CD4-positive, alpha-beta T cell treated with Interleukin-4 for 1 hour (primary cell): ENCODE data around the gene AUH.
A peak's percentile ranks its signal among the peaks of the same experiment; 100 is the strongest.

Experiments
- DNase-seq, 2 donors: peaks; one replicate each; pipeline ENCODE4 v3.0.0-alpha.2; 2020 to 2022

AUH gene

GRCh38 chr9:91289244-91289643 lies 72.5 kb downstream of the AUH start:
- DNase-seq: no peak

GRCh38 chr9:91285729-91286353 lies 75.9 kb downstream of the AUH start:
- no peak for DNase-seq

DNA sequence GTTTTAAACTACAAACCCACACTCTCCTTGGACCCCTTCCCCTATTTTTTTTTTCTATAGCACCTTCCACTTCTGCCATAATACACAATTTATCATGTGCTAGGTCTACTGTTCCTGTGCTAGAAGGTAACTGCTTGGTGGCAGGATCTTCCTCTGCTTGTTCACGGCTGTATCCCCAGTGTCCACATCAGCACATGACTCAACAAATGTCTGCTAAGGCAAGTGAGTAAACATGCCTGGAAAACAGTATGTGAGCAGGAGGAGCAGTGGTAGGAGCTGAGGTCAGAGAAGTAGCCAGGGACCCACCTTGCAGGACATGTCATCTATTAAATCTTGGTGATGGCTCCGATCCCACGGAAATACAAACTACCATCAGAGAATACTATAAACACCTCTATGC lies 79.4 kb downstream of the AUH start:
- no peak for DNase-seq

DNA sequence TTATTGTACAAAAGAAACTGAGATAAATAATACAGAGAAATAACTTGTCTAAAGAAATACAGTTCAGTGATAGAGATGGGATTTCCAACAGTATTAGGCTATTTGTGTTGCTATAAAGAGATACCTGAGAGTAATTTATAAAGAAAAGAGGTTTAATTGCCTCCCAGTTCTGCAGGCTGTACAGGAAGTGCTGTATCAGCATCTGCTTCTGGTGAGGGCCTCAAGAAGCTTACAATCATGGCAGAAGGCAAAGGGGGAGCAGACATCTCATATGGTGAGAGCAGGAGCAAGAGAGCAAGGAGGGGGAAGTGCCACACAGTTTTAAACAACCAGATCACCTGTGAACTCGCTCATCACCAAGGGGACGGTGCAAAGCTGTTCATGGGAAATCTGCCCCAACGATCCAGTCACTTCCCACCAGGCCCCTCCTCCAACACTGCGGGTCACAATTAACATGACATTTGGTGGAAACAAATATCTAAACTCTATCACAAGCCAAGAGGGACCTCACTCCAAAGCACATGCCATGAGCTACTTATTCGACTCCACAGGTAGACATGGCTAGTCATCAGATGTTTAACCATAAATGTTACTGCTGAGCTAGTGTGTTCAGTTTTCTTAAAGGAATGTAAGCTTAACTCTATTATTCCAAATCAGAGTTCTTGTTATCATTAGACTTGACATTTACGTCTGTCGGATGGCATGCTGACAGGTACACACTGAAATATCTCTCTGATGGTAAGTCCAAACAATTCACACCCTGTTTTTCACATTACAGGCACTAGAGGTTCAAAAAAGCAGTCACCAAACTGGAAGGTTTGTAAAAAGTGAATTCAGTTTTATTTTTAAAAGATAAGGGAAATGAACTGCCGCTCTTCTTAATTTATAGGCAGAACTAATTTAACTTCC lies 82.2 kb downstream of the AUH start:
- no peak for DNase-seq

DNA sequence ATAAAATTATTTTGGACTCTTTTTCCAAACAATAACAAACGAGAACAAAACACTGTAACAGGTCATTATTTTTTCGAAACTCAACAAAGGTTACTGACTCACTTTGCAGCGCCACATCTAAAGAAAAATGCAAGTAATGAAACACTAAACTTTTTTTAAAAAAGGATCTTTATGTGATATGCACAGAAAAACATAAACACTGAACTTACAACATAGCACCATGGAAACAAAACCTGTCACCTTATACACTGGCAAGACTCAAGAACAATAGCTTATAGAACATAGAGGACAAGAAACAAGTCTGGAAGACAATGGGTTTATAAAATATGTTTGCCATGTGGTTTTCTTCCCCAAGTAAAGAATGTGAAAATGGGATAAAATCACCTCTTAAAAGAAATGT lies 85.2 kb downstream of the AUH start:
- DNase-seq: no peak

DNA sequence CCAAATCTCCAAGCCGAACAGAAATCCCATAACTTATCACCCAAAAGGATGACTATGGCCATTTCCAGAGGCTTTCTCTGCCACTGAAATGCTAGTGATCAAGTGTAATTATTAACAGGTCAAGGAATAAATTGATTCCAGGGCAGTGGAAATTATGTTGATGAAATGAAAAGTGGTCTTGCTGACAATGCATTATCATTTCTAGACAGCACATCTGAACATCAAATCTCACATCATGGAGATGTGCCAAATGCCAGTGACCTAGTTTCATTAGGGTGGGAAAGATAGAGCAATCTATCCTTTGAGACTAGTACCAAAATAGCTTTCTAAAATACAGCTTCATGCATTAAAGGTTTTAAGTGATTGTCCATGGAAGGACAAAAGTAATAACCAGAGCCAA lies 86.1 kb downstream of the AUH start:
- DNase-seq: no peak

- no peak for DNase-seq
Observed at GRCh38 chr9:91274949-91275492, 86.7 kb downstream of the AUH start.

GRCh38 chr9:91273853-91274552 lies 87.7 kb downstream of the AUH start:
- peak in 1 of 2 donors; percentile 17 for DNase-seq

- no peak for DNase-seq
Observed at GRCh38 chr9:91271156-91271555, 90.6 kb downstream of the AUH start.

- DNase-seq: no peak
Observed at GRCh38 chr9:91269907-91270491, 91.7 kb downstream of the AUH start.

DNA sequence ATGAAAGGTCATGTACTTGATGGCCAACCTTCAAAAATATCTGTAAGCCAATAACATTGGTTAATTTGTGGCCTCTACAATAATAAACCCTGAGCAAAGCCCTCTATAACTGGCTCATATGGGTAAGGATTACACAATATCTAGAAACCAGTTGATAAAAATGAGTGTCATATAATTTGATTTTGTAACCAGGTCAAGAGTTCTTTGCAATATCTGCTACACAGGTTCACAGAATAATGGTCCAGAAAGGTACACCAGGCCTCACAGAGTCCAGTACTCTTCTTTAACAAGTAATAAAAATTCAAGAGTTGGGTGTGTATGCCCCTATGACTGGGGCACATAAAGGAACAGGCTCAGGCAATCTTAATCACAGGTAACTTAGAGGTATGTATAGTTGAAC lies 95.3 kb downstream of the AUH start:
- DNase-seq: no peak

- no peak for DNase-seq
Observed at GRCh38 chr9:91265514-91265913, 96.2 kb downstream of the AUH start.

DNA sequence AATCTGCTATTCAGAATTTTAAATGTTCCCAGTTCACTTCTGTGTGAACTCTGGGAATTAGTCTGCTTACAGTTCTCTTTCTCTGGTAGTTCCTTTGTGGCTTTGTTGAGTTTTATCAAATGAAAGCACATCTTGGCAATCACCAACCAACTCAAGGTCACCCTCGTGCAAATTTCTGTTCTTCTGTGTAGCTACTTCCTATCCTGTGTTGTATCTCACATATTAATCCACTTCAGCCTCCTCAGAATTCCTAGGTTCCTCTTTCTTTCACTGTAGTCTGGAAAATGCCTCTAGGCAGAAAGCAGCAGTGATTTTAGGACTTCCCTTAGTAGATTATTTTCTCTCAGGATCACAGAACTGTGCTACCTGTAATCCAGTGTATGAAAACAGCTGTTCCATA lies 100.3 kb downstream of the AUH start:
- DNase-seq: no peak

DNA sequence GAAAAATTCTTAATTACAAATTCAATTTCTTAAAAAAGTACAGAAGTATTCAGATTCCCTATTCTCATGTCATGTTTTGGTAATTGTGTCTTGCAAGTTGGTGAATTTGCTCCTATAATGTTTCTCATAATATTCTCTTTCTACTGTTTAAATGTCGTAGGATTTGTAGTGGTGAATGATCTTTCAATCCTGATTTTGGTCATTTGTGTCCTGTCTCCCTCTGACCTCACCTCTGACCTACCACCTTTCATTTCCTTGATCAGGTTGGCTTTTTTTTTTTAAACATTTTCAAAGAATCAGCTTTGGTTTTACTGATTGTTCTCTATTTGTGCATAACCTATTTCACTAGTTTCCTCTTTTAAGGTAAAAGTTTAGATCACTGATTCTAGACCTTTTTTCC lies 102.6 kb downstream of the AUH start:
- DNase-seq: no peak

- no peak for DNase-seq
Observed at GRCh38 chr9:91258451-91258850, 103.3 kb downstream of the AUH start.

DNA sequence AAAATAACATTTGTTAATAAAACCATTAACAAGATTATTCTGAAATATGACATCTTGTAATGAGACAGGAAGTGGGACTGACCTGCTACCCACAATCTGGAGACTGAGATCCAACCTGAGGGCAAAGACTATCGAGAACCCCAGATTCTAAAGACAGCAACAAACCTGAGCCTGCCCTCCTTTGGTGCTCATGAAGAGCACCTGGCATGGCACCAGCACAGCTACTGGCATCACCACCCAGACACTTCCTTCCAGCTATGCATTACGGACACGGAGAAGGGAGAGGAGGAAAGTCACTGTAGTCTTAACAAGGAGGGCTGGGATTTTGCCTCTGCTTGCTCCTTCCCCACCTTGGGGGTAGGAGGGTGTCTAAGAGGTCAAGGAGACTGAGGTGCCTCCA lies 105.5 kb downstream of the AUH start:
- DNase-seq: peak in 1 of 2 donors; percentile 19

DNA sequence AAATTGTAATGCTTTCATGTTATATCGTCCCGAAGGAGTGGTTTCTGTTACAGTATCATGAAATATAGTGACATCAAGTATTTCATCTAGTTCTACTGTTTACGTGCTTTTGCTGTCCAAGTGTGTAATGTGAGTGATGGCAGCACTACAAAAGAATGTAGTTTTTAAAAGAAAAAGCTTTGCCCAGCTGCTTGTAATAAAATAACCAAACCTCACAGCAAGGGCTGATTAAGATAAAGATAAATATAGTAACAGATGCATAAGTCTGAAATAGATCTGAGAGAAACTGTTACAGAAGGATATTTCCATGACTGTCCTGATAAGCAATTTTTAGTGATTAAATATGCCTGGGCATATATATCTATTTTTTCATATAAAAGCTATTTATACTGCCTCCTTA lies 106.4 kb downstream of the AUH start:
- DNase-seq: no peak

DNA sequence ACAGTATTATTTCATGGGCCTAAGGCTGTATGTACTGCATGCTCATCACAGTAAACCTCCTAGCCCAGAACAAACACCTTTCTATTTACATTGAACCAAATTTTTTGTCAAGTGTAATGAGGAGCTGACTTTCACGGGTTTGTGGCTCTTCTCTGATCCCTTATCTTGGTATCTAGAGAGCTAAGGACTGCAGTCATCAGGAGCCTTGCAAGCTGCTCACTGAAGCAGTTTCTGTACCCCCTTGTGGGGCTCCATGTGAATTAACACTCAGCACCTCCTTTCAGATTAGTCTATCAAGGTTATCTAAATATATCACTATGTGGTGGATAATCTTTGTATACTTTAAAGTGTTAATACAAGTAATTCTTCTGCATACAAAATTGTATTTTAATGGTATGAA lies 108.2 kb downstream of the AUH start:
- DNase-seq: peak; percentile 35 to 52

GRCh38 chr9:91248707-91249106 lies 113.0 kb downstream of the AUH start:
- no peak for DNase-seq

GRCh38 chr9:91247278-91247677 lies 114.4 kb downstream of the AUH start:
- DNase-seq: no peak

- DNase-seq: no peak
Observed at GRCh38 chr9:91246846-91247245, 114.9 kb downstream of the AUH start.

DNA sequence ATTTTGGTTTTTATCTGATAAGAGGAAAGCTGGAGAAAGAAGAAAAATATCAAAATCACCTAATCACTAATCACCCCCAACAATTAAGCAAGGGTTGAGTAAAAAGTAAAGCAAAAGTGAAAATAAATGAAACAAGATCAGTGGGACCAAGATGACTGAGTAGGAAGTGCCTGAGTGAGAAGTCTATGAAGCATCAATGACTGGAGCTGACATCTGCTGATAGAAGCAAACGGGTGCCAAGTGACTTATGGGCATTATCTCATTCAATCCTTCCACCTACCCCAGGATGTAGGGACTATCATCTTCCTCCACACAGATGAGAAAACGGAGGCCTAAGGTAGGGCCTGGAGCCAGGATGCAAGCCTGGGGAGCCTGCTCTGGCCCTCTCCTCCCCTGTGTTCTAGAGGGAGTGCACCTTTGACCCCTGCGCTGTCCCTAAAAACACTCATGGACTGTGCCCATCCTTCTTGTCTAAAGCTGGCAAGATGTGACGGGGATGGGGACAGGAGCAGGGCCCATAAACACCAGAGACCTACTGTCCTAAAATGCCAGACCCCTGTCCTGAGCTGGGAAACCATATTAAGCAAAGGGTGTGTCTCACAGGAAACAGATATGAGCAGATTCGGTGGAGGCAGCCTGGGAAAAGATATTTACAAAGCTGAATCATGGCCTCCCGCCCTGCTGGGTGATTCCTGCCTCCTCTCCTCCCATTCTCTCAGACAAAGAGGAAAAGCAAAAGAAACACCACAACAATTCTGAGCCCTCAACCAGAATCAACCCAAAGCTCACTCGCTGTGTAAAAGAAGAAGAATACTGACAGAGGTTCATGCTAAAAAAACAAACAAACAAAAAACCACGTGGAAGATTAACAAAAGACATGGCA lies 116.0 kb downstream of the AUH start:
- DNase-seq: no peak
